H9 (cell line): ENCODE data around the gene PNPLA2. TPM values are rescaled to one million over a fixed set of nuclear protein-coding genes. Genes with fewer than 3 reads are reported as not detected.

Experiments used
- DNase-seq: peaks from one replicate; pipeline ENCODE4 v3.0.0-alpha.2; 2017
- H2AFZ ChIP-seq: one replicate; pipeline ENCODE4 v1.6.1; 2013; ENCODE audit warnings: mild to moderate bottlenecking, low read length, control low read depth, moderate library complexity
- H2AK5ac ChIP-seq: 2 replicates; pipeline ENCODE4 v1.6.1; 2013; ENCODE audit warnings: low read length, control low read depth, mixed read lengths; ENCODE audit not compliant: insufficient read length
- H2BK120ac ChIP-seq: one replicate; pipeline ENCODE4 v1.6.1; 2013; ENCODE audit warnings: low read depth, mild to moderate bottlenecking, low read length, control low read depth, inconsistent platforms; ENCODE audit not compliant: poor library complexity, severe bottlenecking
- H2BK12ac ChIP-seq: 2 replicates; pipeline ENCODE4 v1.6.1; 2013; ENCODE audit warnings: low read length, control low read depth, mixed read lengths, low read depth; ENCODE audit not compliant: insufficient read length
- H2BK15ac ChIP-seq: 2 replicates; pipeline ENCODE4 v1.6.1; 2013; ENCODE audit warnings: low read depth, low read length, control low read depth
- H2BK20ac ChIP-seq: one replicate; pipeline ENCODE4 v1.6.1; 2013; ENCODE audit warnings: low read depth, mild to moderate bottlenecking, low read length, control low read depth, inconsistent platforms; ENCODE audit not compliant: poor library complexity, severe bottlenecking
- H2BK5ac ChIP-seq: 2 replicates; pipeline ENCODE4 v1.6.1; 2013; ENCODE audit warnings: low read length, control low read depth, mixed read lengths; ENCODE audit not compliant: insufficient read length
- H3K14ac ChIP-seq: 2 replicates; pipeline ENCODE4 v1.6.1; 2013; ENCODE audit warnings: low read length, control low read depth; ENCODE audit not compliant: insufficient read depth
- H3K18ac ChIP-seq: 2 replicates; pipeline ENCODE4 v1.6.1; 2013; ENCODE audit warnings: low read depth, mild to moderate bottlenecking, mixed read lengths, low read length, control low read depth; ENCODE audit not compliant: insufficient read length
- H3K23ac ChIP-seq: 2 replicates; pipeline ENCODE4 v1.6.1; 2013; ENCODE audit warnings: low read length, control low read depth, mixed read lengths, low read depth; ENCODE audit not compliant: insufficient read length
- H3K23me2 ChIP-seq: 2 replicates; pipeline ENCODE4 v1.6.1; 2013; ENCODE audit warnings: low read depth, mild to moderate bottlenecking, mixed read lengths, low read length, control low read depth; ENCODE audit not compliant: insufficient read length, poor library complexity, severe bottlenecking
- H3K27ac ChIP-seq: 2 replicates; pipeline ENCODE4 v1.5.1; 2013; ENCODE audit warnings: low read length, control low read depth, mixed read lengths, low read depth; ENCODE audit not compliant: insufficient read length
- H3K27me3 ChIP-seq: 2 replicates; pipeline ENCODE4 v1.6.1; 2013; ENCODE audit warnings: low read length, control low read depth, inconsistent platforms; ENCODE audit not compliant: insufficient read depth
- H3K4ac ChIP-seq: 2 replicates; pipeline ENCODE4 v1.6.1; 2013; ENCODE audit warnings: low read depth, mild to moderate bottlenecking, control low read depth, inconsistent platforms, low read length, moderate library complexity
- H3K4me1 ChIP-seq: 2 replicates; pipeline ENCODE4 v1.6.1; 2013; ENCODE audit warnings: low read length, control low read depth, inconsistent platforms; ENCODE audit not compliant: insufficient read depth
- H3K4me2 ChIP-seq: 2 replicates; pipeline ENCODE4 v1.6.1; 2013; ENCODE audit warnings: low read length, control low read depth, mixed read lengths; ENCODE audit not compliant: insufficient read length, insufficient read depth
- H3K56ac ChIP-seq: 2 replicates; pipeline ENCODE4 v1.6.1; 2013; ENCODE audit warnings: low read depth, mild to moderate bottlenecking, mixed read lengths, low read length, control low read depth; ENCODE audit not compliant: insufficient read length
- H3K79me1 ChIP-seq: 2 replicates; pipeline ENCODE4 v1.6.1; 2013; ENCODE audit warnings: low read depth, mild to moderate bottlenecking, moderate library complexity, low read length, control low read depth, inconsistent platforms; ENCODE audit not compliant: insufficient read depth, poor library complexity, severe bottlenecking
- H3K79me2 ChIP-seq: 2 replicates; pipeline ENCODE4 v1.6.1; 2013; ENCODE audit warnings: low read length, control low read depth, inconsistent platforms; ENCODE audit not compliant: insufficient read depth
- H3K9ac ChIP-seq: 2 replicates; pipeline ENCODE4 v1.6.1; 2013; ENCODE audit warnings: low read length, control low read depth, mixed read lengths; ENCODE audit not compliant: insufficient read length; ENCODE audit errors: extremely low read depth
- H3K9me3 ChIP-seq: one replicate; pipeline ENCODE4 v1.6.1; 2013; ENCODE audit warnings: low read depth, low read length, inconsistent platforms; ENCODE audit not compliant: control insufficient read depth
- H3T11ph ChIP-seq: one replicate; pipeline ENCODE4 v1.6.1; 2013; ENCODE audit warnings: mild to moderate bottlenecking, low read length, control low read depth, inconsistent platforms
- H4K20me1 ChIP-seq: one replicate; pipeline ENCODE4 v1.6.1; 2013; ENCODE audit not compliant: control insufficient read depth, insufficient read length, insufficient read depth
- H4K5ac ChIP-seq: 2 replicates; pipeline ENCODE4 v1.6.1; 2013; ENCODE audit warnings: low read depth, mild to moderate bottlenecking, mixed read lengths, low read length, control low read depth; ENCODE audit not compliant: insufficient read length
- H4K8ac ChIP-seq: replicated peaks from 2 replicates; pipeline ENCODE4 v1.6.1; 2013; ENCODE audit warnings: low read length, control low read depth, mixed read lengths, low read depth; ENCODE audit not compliant: insufficient read length
- H4K91ac ChIP-seq: 2 replicates; pipeline ENCODE4 v1.6.1; 2013; ENCODE audit warnings: low read depth, mild to moderate bottlenecking, moderate library complexity, mixed read lengths, low read length, control low read depth; ENCODE audit not compliant: insufficient read length
- H3K27ac Mint-ChIP-seq, 3 experiments: 2 replicates in 2 of 3; 3 replicates in 1 of 3; pipeline ENCODE4 v1.8.0; 2020 to 2021; ENCODE audit warnings: mixed read lengths in 3 of 3, mild to moderate bottlenecking in 1 of 3, moderate library complexity in 1 of 3
- H3K27me3 Mint-ChIP-seq: 2 replicates; pipeline ENCODE4 v1.8.0; 2021; ENCODE audit warnings: low read depth, mild to moderate bottlenecking, moderate library complexity, mixed read lengths
- H3K36me3 Mint-ChIP-seq, 3 experiments: 2 replicates in 2 of 3; 3 replicates in 1 of 3; pipeline ENCODE4 v1.8.0; 2020 to 2021; ENCODE audit warnings: low read depth in 3 of 3, mixed read lengths in 3 of 3; ENCODE audit not compliant: insufficient read depth in 1 of 3
- H3K4me1 Mint-ChIP-seq, 2 experiments: 2 replicates each; pipeline ENCODE4 v1.8.0; 2020; ENCODE audit warnings: mixed read lengths in 2 of 2
- H3K4me3 Mint-ChIP-seq, 2 experiments: 2 replicates in 1 of 2; 3 replicates in 1 of 2; pipeline ENCODE4 v1.8.0; 2020 to 2021; ENCODE audit warnings: mild to moderate bottlenecking in 2 of 2, mixed read lengths in 2 of 2, moderate library complexity in 1 of 2
- H3K9me3 Mint-ChIP-seq, 2 experiments: 2 replicates in 1 of 2; 3 replicates in 1 of 2; pipeline ENCODE4 v1.8.0; 2020; ENCODE audit warnings: mild to moderate bottlenecking in 2 of 2, mixed read lengths in 2 of 2, moderate library complexity in 1 of 2
- CTCF ChIP-seq: fragments of 200-600 bp; sonication (generic); conservative IDR thresholded peaks from 3 replicates; pipeline ENCODE4 v1.8.0; 2021; ENCODE audit warnings: antibody characterized with exemption, mild to moderate bottlenecking
- WGBS: extraction: QIAGEN DNeasy Blood & Tissue Kit; methylation state at CpG from one replicate; pipeline ENCODE4 v1.1.7; 2013; ENCODE audit warnings: missing lambda C conversion rate, low lambda C conversion rate, mixed read lengths; ENCODE audit not compliant: insufficient read length; ENCODE audit errors: extremely low coverage; 5-methylcytosine and 5-hydroxymethylcytosine counted together
- total RNA-seq: library from RNA; stranded (reverse); gene quantifications from 2 replicates; pipeline ENCODE4 v1.2.1, GENCODE V29; 2021

PNPLA2 gene
- total RNA-seq, 1 experiment from 2014 or later = 67.3 TPM

GRCh38 chr11:847876-848275, 29.2 kb downstream of the PNPLA2 start:
- WGBS = no CpG with 5 or more reads among the region's 18 CpGs
- H2BK12ac ChIP-seq = no peak overlapping the region
- no peak for DNase-seq
- no peak overlapping the region for H2AK5ac ChIP-seq
- no peak overlapping the region for H2BK20ac ChIP-seq
- no peak overlapping the region for H3K4ac ChIP-seq
- peaks cover 6% of the 10 kb centered on the region for H4K20me1 ChIP-seq
- no peak overlapping the region for H2AFZ ChIP-seq
- no peak overlapping the region for H3K18ac ChIP-seq
- Mint-ChIP-seq H3K27me3 (peaks cover 7% of the 10 kb centered on the region), H3K4me1 (peaks cover 11 to 41% of the 10 kb centered on the region in 2 experiments), H3K4me3 (no peak overlapping the region), H3K27ac (no peak overlapping the region), H3K36me3 (no peaks in the 10 kb centered on the region), H3K9me3 (no peaks in the 10 kb centered on the region)
- TF ChIP-seq CTCF = no peak
- no peak overlapping the region for H2BK120ac ChIP-seq
- H3K23ac ChIP-seq = no peak overlapping the region
- H4K5ac ChIP-seq = no peak overlapping the region
- no peaks in the 10 kb centered on the region for H3K9me3 ChIP-seq
- no peak overlapping the region for H4K8ac ChIP-seq
- H3K79me1 ChIP-seq = no peaks in the 10 kb centered on the region
- H3K14ac ChIP-seq = no peak overlapping the region
- H3K4me1 ChIP-seq = peaks cover 2% of the 10 kb centered on the region; the same call in 1 of the 2 replicates
- no peak overlapping the region for H3K27ac ChIP-seq
- H3K56ac ChIP-seq = no peak overlapping the region
- H3K27me3 ChIP-seq = no peaks in the 10 kb centered on the region; the same call in 1 of the 2 replicates
- peaks cover 24% of the 10 kb centered on the region for H3K23me2 ChIP-seq
- no peak overlapping the region for H3K9ac ChIP-seq
- H3T11ph ChIP-seq = no peak overlapping the region
- H4K91ac ChIP-seq = no peak overlapping the region
- H2BK15ac ChIP-seq = no peak overlapping the region
- H3K79me2 ChIP-seq = no peaks in the 10 kb centered on the region
- no peak overlapping the region for H2BK5ac ChIP-seq
- no peak overlapping the region for H3K4me2 ChIP-seq
